Liver (tissue), 3 donors: Measurements from ENCODE around the gene MOB3C.

Source experiments
- FOXA2 ChIP-seq: IDR thresholded peaks from 2 replicates; pipeline ENCODE4 v1.6.1; 2016; ENCODE audit warnings: antibody characterized with exemption
- GABPA ChIP-seq, 2 donors: IDR thresholded peaks in 1 of 2; conservative IDR thresholded peaks in 1 of 2; 2 replicates each; pipeline ENCODE4 v1.6.1; 2016; ENCODE audit warnings: antibody characterized with exemption in 2 of 2, mild to moderate bottlenecking in 1 of 2, moderate library complexity in 1 of 2
- JUND ChIP-seq, 2 donors: IDR thresholded peaks; 2 replicates each; pipeline ENCODE4 v1.6.1; 2016; ENCODE audit warnings: antibody characterized with exemption in 2 of 2
- RAD21 ChIP-seq, 2 donors: IDR thresholded peaks; 2 replicates each; pipeline ENCODE4 v1.6.1; 2016; ENCODE audit warnings: antibody characterized with exemption in 2 of 2, mild to moderate bottlenecking in 2 of 2
- SP1 ChIP-seq: IDR thresholded peaks from 2 replicates; pipeline ENCODE4 v1.6.1; 2018; ENCODE audit warnings: antibody characterized with exemption, mild to moderate bottlenecking
- TAF1 ChIP-seq: conservative IDR thresholded peaks from 2 replicates; pipeline ENCODE4 v1.6.1; 2016; ENCODE audit warnings: antibody characterized with exemption, mild to moderate bottlenecking
- YY1 ChIP-seq: IDR thresholded peaks from 2 replicates; pipeline ENCODE4 v1.6.1; 2016; ENCODE audit warnings: antibody characterized with exemption, mild to moderate bottlenecking
- TF ChIP-seq, protein P1 (sequence below): fragments of 150-350 bp; IDR thresholded peaks from 2 replicates; pipeline ENCODE4 v1.5.1; 2017; ENCODE audit warnings: improper control_type of control experiment, low read depth, low read length; ENCODE audit not compliant: missing input control
- TF ChIP-seq, protein P2 (sequence below): IDR thresholded peaks from 2 replicates; pipeline ENCODE4 v1.6.1; 2016; ENCODE audit warnings: antibody characterized with exemption
- donor health status: healthy.
- donor health status: healthy.

DNA sequence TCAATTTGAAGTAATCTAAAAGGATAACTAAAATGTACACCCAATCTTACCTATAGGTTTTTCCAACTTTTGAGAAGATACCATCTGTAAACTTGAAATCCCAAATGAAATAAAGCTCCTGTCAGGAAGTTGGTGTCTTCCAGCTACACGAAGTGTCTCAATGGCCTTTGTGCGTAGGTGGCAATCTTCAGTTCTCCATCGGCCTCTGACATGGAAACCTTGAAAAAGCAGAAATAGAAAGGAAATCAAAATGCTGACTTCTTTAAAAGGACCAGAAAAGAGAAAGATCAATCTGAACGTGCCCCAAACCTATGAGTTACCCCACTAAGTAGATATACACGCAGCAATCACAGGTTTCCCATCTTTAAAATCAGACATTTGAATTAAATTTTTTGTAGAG lies 22.5 kb downstream of the MOB3C start:
- TF ChIP-seq GABPA (IDR thresholded peaks at IDR 0.05 in 1 of 2, conservative IDR thresholded peaks at IDR 0.05 in 1 of 2) (no peak), SP1 (no peak), JUND (IDR thresholded peaks at IDR 0.05) (no peak), RAD21 (IDR thresholded peaks at IDR 0.05) (no peak), YY1 (no peak), FOXA2 (no peak), TAF1 (no peak)
- TF ChIP-seq, protein P1, sequence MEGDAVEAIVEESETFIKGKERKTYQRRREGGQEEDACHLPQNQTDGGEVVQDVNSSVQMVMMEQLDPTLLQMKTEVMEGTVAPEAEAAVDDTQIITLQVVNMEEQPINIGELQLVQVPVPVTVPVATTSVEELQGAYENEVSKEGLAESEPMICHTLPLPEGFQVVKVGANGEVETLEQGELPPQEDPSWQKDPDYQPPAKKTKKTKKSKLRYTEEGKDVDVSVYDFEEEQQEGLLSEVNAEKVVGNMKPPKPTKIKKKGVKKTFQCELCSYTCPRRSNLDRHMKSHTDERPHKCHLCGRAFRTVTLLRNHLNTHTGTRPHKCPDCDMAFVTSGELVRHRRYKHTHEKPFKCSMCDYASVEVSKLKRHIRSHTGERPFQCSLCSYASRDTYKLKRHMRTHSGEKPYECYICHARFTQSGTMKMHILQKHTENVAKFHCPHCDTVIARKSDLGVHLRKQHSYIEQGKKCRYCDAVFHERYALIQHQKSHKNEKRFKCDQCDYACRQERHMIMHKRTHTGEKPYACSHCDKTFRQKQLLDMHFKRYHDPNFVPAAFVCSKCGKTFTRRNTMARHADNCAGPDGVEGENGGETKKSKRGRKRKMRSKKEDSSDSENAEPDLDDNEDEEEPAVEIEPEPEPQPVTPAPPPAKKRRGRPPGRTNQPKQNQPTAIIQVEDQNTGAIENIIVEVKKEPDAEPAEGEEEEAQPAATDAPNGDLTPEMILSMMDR, result no peak
- TF ChIP-seq, protein P2, sequence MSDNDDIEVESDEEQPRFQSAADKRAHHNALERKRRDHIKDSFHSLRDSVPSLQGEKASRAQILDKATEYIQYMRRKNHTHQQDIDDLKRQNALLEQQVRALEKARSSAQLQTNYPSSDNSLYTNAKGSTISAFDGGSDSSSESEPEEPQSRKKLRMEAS, result no peak
